GM03348 (cell line): ENCODE data around the gene IFT172.

Experiments used
- DNase-seq: peaks from one replicate; pipeline ENCODE4 v3.0.0; 2012; ENCODE audit warnings: low spot score

IFT172 gene

DNA sequence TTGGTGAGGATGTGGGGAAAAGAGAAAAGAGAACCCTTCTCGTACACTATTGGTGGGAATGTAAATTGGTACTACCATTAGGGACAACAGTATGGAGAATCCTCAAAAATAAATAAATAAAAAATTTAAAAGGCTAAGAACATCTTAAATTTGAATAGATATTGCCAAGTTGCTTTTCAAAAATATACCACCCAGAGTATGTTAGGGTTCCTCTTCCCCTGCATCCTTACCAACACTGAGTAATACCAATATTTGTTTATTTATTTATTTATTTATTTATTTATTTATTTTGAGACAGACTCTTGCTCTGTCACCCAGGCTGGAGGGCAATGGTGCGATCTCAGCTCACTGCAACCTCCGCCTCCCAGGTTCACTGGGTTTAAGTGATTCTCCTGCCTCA, 66.6 kb downstream of the IFT172 start:
- DNase-seq = no peak

DNA sequence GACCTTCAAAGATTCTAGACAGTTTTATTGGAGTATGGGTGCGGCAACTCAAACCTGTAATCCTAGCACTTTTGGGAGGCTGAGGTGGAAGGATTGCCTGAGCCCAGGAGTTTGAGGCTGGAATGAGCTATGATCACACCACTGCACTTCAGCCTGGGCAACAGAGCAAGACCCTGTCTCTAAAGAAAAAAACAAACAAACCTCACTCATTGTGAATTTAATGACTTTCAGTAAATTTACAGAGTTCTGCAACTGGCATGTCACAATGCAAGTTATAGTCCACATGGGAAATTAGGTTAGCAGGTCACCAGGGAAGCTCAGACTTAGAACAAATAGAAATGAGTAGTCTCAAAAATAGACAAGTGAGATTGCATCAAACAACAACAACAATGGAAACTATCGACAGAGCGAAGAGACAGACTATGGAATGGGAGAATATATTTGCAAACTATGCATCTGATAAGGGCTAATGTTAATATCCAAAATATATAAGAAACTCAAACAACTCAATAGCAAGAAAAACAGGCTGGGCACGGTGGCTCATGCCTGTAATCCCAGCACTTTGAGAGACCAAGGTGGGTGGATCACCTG, 67.8 kb downstream of the IFT172 start:
- DNase-seq = no peak

- DNase-seq = no peak
Observed at GRCh38 chr2:27420996-27421395, 68.5 kb downstream of the IFT172 start.

DNA sequence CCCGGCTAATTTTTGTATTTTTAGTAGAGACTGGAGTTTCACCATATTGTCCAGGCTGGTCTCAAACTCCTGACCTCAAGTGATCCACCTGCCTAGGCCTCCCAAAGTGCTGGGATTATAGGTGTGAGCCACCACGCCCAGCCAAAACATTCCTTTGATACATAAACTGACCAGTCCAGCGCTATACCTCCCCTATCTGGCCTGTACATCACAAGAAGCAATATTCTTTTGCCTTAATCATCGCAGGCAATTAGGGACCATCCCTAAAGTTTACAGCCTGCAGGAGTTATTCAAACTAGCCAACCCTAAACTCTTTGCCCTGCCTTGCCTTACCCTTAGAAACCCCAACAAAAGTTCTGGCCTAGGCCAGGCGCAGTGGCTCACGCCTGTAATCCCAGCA, 73.4 kb downstream of the IFT172 start:
- no peak for DNase-seq

- no peak for DNase-seq
Observed at GRCh38 chr2:27412419-27413152, 77.0 kb downstream of the IFT172 start.

GRCh38 chr2:27409321-27410073, 80.0 kb downstream of the IFT172 start, which contains the start of gene PPM1G:
TSS of gene PPM1G (minus strand) at chr2:27409591. CDS start at chr2:27409422, 169 bp downstream.
- peak; percentile 98 for DNase-seq

DNA sequence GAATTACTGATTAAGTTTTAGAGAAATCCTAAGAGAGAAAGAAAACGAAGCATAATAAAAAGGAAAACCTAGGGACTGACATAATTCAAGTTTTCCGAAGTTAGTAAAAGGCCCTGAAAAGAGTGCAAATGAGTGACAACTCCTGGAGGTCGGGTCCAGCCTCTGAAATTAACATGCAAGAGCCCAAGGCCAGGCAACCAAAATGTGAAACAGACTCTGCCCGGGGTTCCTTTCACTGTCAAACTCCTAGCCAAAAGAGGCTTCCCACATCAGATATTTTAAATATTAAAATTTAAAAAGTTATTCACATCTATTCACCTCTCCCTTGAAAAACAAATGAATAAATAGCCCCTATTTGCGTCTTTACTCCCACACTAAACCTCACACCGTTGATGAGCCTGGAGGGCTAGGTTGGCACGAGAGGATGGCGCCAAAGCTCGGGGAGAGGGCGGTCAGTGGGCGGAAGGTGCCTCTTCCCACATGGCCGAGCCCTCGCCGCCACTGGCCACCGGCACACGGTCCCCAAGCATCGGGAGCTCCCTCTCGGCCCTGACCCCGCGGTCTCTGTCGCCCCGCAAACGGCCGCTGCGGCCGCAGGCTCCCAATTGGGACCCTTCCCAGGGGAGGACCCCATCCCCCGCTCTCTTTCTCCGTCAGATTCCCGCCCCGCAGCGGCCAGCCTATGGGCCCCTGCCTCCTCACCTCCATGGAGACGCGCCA, 80.8 kb downstream of the IFT172 start:
- peak; percentile 48 for DNase-seq

- peak; percentile 61 for DNase-seq
Observed at GRCh38 chr2:27407798-27408491, 81.6 kb downstream of the IFT172 start.

DNA sequence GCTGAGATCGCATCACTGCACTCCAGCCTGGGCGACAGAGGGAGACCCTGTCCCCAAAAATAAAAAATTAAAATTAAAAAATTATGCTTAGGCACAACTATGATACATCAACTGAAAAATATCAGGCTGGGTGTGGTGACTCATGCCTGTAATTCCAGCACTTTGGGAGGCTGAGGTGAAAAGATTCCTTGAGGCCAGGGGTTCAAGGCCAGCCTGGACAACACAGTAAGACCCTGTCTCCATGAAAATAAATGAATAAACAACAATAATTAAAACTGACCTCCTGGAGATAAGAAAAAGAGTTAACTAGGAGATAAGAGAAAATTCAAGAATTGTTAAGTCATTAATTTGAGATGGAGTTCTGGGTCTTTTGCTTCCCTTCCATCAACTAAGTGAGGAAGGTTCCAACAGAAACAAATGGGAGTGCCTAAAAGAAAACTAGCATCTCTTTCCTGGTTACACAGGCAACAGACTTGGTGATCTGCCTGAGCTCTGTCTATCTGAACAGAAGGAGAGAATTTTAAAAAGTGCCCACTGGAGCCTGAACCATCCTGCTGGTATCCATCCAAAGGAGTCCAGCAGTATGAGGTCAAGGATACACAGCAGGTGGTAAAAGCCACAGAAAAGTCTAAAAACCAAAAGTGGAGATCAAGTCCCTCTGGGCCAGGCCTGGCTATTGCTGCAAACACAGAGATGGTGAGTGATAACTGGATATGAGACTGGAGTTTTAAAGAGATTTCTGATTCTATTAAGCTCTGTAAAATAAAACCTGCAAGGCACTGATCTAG, 89.0 kb downstream of the IFT172 start:
- no peak for DNase-seq

GRCh38 chr2:27398962-27399361, 90.6 kb downstream of the IFT172 start:
- DNase-seq = no peak
